GM12878 (cell line): Measurements from ENCODE around the gene STEAP1B. TPM values are rescaled to one million over a fixed set of nuclear protein-coding genes. Genes with fewer than 3 reads are reported as not detected.
"Not testable (repeated sequence)": the region's sequence is repeated elsewhere in the genome, so short reads cannot be mapped to it uniquely, and the experiment has no call there.

Experiments used
- ATAC-seq: fragments of 200-7000 bp; cut with Tn5 transposase; 3 replicates; pipeline ENCODE4 v1.9.1; 2020; ENCODE audit warnings: mild to moderate bottlenecking, moderate library complexity
- BruUV-seq: library from RNA; stranded (reverse); fragments of 400-500 nt; replicated peaks from 2 replicates; lab custom pipeline; 2021; lab: Mats Ljungman, UMichigan
- CTCF ChIA-PET: fragments of 300-600 bp; sonication (Branson Sonifier 250); formaldehyde crosslinking; extraction: SDS; loops from one replicate; lab custom pipeline; 2021; ENCODE audit warnings: inconsistent platforms; lab: Yijun Ruan, JAX
- POLR2A ChIA-PET: fragments of 350-600 bp; formaldehyde crosslinking; extraction: SDS; loops from one replicate; lab custom pipeline; 2021; ENCODE audit warnings: inconsistent platforms; lab: Charles Lee
- RAD21 ChIA-PET: fragments of 300-600 bp; sonication (Branson Sonifier 250); formaldehyde crosslinking; loops from one replicate; lab custom pipeline; 2023; ENCODE audit warnings: antibody characterized with exemption; ENCODE audit not compliant: unreplicated experiment; lab: Charles Lee
- SMC1A ChIA-PET: fragments of 300-600 bp; sonication (Branson Sonifier 250); formaldehyde crosslinking; loops from one replicate; lab custom pipeline; 2023; ENCODE audit not compliant: unreplicated experiment, uncharacterized antibody; lab: Charles Lee
- DNase-seq: peaks from one replicate; pipeline ENCODE4 v3.0.0-alpha.2; 2011; ENCODE audit warnings: low read depth, low spot score
- FAIRE-seq: peaks from 3 replicates; lab custom pipeline; 2011; peaks lifted over from hg19 to GRCh38; lab: Jason Lieb, UNC
- H2AFZ ChIP-seq: 2 replicates; pipeline ENCODE4 v1.6.0; 2011; ENCODE audit warnings: low read depth, low read length, control low read depth; ENCODE audit not compliant: control insufficient read depth
- H3K27ac ChIP-seq: 2 replicates; pipeline ENCODE4 v1.5.1; 2011; ENCODE audit warnings: control low read depth; ENCODE audit not compliant: control insufficient read depth, insufficient read depth
- H3K27me3 ChIP-seq, 2 experiments: replicated peaks in 1 of 2; 2 replicates each; pipeline versions ENCODE4 v1.6.0 to v1.6.1; 2011; ENCODE audit warnings: low read length in 1 of 2; ENCODE audit not compliant: control insufficient read depth in 2 of 2, insufficient read depth in 2 of 2
- H3K36me3 ChIP-seq, 2 experiments: 2 replicates each; pipeline ENCODE4 v1.5.1; 2011; ENCODE audit warnings: low read length in 1 of 2; ENCODE audit not compliant: control insufficient read depth in 2 of 2, insufficient read depth in 2 of 2
- H3K4me1 ChIP-seq: 2 replicates; pipeline ENCODE4 v1.6.1; 2011; ENCODE audit warnings: mild to moderate bottlenecking, low read length, moderate library complexity, mixed read lengths; ENCODE audit not compliant: control insufficient read depth, insufficient read depth
- H3K4me2 ChIP-seq: 2 replicates; pipeline ENCODE4 v1.6.0; 2011; ENCODE audit warnings: control low read depth; ENCODE audit not compliant: control insufficient read depth, insufficient read depth
- H3K4me3 ChIP-seq: fragments of 200-600 bp; sonication (generic); 2 replicates; pipeline ENCODE4 v1.5.1; 2016
- H3K79me2 ChIP-seq: 2 replicates; pipeline ENCODE4 v1.6.0; 2011; ENCODE audit warnings: low read length; ENCODE audit not compliant: control insufficient read depth, insufficient read depth
- H3K9ac ChIP-seq: 2 replicates; pipeline ENCODE4 v1.8.0; 2011; ENCODE audit warnings: low read length, control low read depth, mixed read lengths; ENCODE audit not compliant: control insufficient read depth, insufficient read depth
- H3K9me3 ChIP-seq: replicated peaks from 3 replicates; pipeline ENCODE4 v1.5.1; 2011; ENCODE audit warnings: mild to moderate bottlenecking, low read length; ENCODE audit not compliant: control insufficient read depth, insufficient read depth
- H4K20me1 ChIP-seq: 2 replicates; pipeline ENCODE4 v1.6.0; 2011; ENCODE audit not compliant: control insufficient read depth, insufficient read depth
- BCL11A ChIP-seq: IDR thresholded peaks from 2 replicates; pipeline ENCODE4 v1.6.1; 2011; ENCODE audit warnings: low read depth, low read length
- BMI1 ChIP-seq: fragments of 450-650 bp; IDR thresholded peaks from 2 replicates; pipeline ENCODE4 v1.6.1; 2016; ENCODE audit warnings: mild to moderate bottlenecking, moderate library complexity, borderline replicate concordance
- CREM ChIP-seq: IDR thresholded peaks from 2 replicates; pipeline ENCODE4 v1.6.1; 2014; ENCODE audit warnings: antibody characterized with exemption, low read depth
- MLLT1 ChIP-seq: fragments of 450-650 bp; IDR thresholded peaks from 2 replicates; pipeline ENCODE4 v1.6.1; 2016; ENCODE audit warnings: mild to moderate bottlenecking
- WGBS: methylation state at CpG from one replicate; pipeline ENCODE4 v1.1.6; 2016; ENCODE audit warnings: low lambda C conversion rate; ENCODE audit not compliant: insufficient replicate concordance, insufficient coverage; ENCODE audit errors: missing lambda C conversion rate; 5-methylcytosine and 5-hydroxymethylcytosine counted together
- in situ Hi-C: fragments of 300-500 bp; cut with MboI; formaldehyde crosslinking; loops from 9 replicates; pipeline ENCODE4 v1.14.3; 2018; ENCODE audit warnings: mixed read lengths
- intact Hi-C: fragments of 100-400 bp; cut with micrococcal nuclease; formaldehyde crosslinking; loops from one replicate; pipeline ENCODE4 v1.14.2; 2022; ENCODE audit not compliant: unreplicated experiment
- polyA plus RNA-seq, 11 experiments: library from polyadenylated mRNA; depleted of rRNA in 4 of 11; unstranded in 6 of 11; stranded (reverse) in 5 of 11; fragments of >200 nt; fragmentation: Nextera tagmentation in 4 of 11; fragmentation: Illumina TruSeq in 1 of 11; extraction: Ambion mirVana in 4 of 11; extraction: Trizol in 1 of 11; gene quantifications; 1 replicate in 1 of 11; 2 replicates in 10 of 11; pipeline versions ENCODE4 v1.2.1 to v1.2.3, GENCODE V29; 2011 to 2016; ENCODE audit warnings: inconsistent platforms in 2 of 11, missing spikeins in 2 of 11, low read depth in 1 of 11
- total RNA-seq, 4 experiments: library from RNA; depleted of rRNA in 3 of 4; stranded (reverse); fragments of >200 nt in 3 of 4; fragmentation: Illumina TruSeq in 1 of 4; extraction: Trizol in 1 of 4; gene quantifications; 2 replicates each; pipeline versions ENCODE4 v1.2.1 to v1.2.3, GENCODE V29; 2013 to 2021

The STEAP1B gene
- total and polyA plus RNA-seq, 10 of the 15 experiments (the other 5 are each of a cell fraction or from before 2014, with no cell fraction given), result 0.14 TPM; not detected in 9

GRCh38 chr7:22433710-22434460 lies 66.1 kb downstream of the STEAP1B start:
- Histone ChIP-seq H3K79me2 (no peaks in the 10 kb centered on the region), H3K4me1 (peaks cover 13% of the 10 kb centered on the region), H3K4me3 (no peak overlapping the region), H2AFZ (no peak overlapping the region), H3K9me3 (no peaks in the 10 kb centered on the region), H3K27ac (no peak overlapping the region), H3K4me2 (no peak overlapping the region), H4K20me1 (no peaks in the 10 kb centered on the region), H3K27me3 (no peaks in the 10 kb centered on the region), H3K36me3 (no peaks in the 10 kb centered on the region), H3K9ac (no peak overlapping the region)
- ATAC-seq (no peak), FAIRE-seq (no peak), DNase-seq (no peak)
- whole genome bisulfite sequencing, result 68% methylated on average over 11 of the region's 11 CpGs
- in situ Hi-C loops (no loop called here), intact Hi-C loops (no loop called here)
- ChIA-PET SMC1A (interaction anchor here (1.5 to 4.5 kb wide), 3 partner anchors 12 to 321 kb away, joined by 3 to 38 read pairs (median 3); no protein-coding TSS in a partner anchor), CTCF (interaction anchor here (0.7 to 3.7 kb wide), 3 partner anchors 12 to 18 kb away, joined by 3 to 21 read pairs (median 5); no protein-coding TSS in a partner anchor), POLR2A (no interaction called here), RAD21 (interaction anchor here (2.3 kb wide), 1 partner anchor 11 kb away, joined by 13 read pairs; no protein-coding TSS in a partner anchor)
- TF ChIP-seq BCL11A (no peak), MLLT1 (0 out of 2 replicates have a peak, but pooled peaks have one; percentile 22), BMI1 (no peak), CREM (no peak)
- BruUV-seq, result no TSS peak

- H3K9me3 ChIP-seq, DNase-seq, H3K79me2 ChIP-seq, H4K20me1 ChIP-seq, intact Hi-C loops, BruUV-seq, H3K4me1 ChIP-seq, in situ Hi-C loops, FAIRE-seq, H3K4me3 ChIP-seq, H3K27me3 ChIP-seq, H3K36me3 ChIP-seq, H2AFZ ChIP-seq, H3K9ac ChIP-seq, RAD21 ChIA-PET, POLR2A ChIA-PET, H3K27ac ChIP-seq, ATAC-seq, H3K4me2 ChIP-seq: not testable (repeated sequence)
- WGBS, result 68% methylated on average over 2 of the region's 2 CpGs
- SMC1A ChIA-PET, result interaction anchor here (4.5 kb wide), 1 partner anchor 13 kb away, joined by 38 read pairs; no protein-coding TSS in a partner anchor
- CTCF ChIA-PET, result interaction anchor here (0.7 to 1.3 kb wide), 4 partner anchors 12 to 323 kb away, joined by 3 to 5 read pairs (median 3); no protein-coding TSS in a partner anchor
Measured at GRCh38 chr7:22433165-22433700, 66.8 kb downstream of the STEAP1B start.
